K562 (cell line): ENCODE results near the gene FUNDC1. TPM values are rescaled to one million over a fixed set of nuclear protein-coding genes. Genes with fewer than 3 reads are reported as not detected.

Source experiments
- BCLAF1 ChIP-seq, 2 experiments: fragments of 450-650 bp in 1 of 2; IDR thresholded peaks; 2 replicates each; pipeline ENCODE4 v1.6.1; 2011 to 2017; ENCODE audit warnings: low read depth in 2 of 2, antibody characterized with exemption in 1 of 2, borderline replicate concordance in 1 of 2, low read length in 1 of 2, mild to moderate bottlenecking in 1 of 2, mixed read lengths in 1 of 2; ENCODE audit not compliant: control insufficient read depth in 1 of 2
- CREB1 ChIP-seq, 2 experiments: sonication (generic) in 1 of 2; formaldehyde crosslinking in 1 of 2; IDR thresholded peaks; 2 replicates each; pipeline versions ENCODE4 v1.6.1 to v1.8.0; 2012 to 2022; ENCODE audit warnings: inconsistent platforms in 1 of 2, mild to moderate bottlenecking in 1 of 2, missing genetic modification reagents in 1 of 2, moderate library complexity in 1 of 2
- IRF1 ChIP-seq: sonication (generic); formaldehyde crosslinking; IDR thresholded peaks from 2 replicates; pipeline ENCODE4 v1.8.0; 2022; ENCODE audit warnings: missing genetic modification reagents, mild to moderate bottlenecking, borderline replicate concordance
- POLR2H ChIP-seq: IDR thresholded peaks from 2 replicates; pipeline ENCODE4 v1.6.1; 2016; ENCODE audit warnings: missing genetic modification characterization, low read depth, mild to moderate bottlenecking, control low read depth, missing compliant biosample characterization, moderate library complexity
- REST ChIP-seq, 2 experiments: fragments of 450-650 bp; formaldehyde crosslinking in 1 of 2; IDR thresholded peaks; 2 replicates each; pipeline versions ENCODE4 v1.4.0 to v1.6.1; 2014 to 2020; ENCODE audit warnings: mild to moderate bottlenecking in 2 of 2, borderline replicate concordance in 1 of 2, low read depth in 1 of 2
- SUPT5H ChIP-seq: fragments of 450-650 bp; IDR thresholded peaks from 2 replicates; pipeline ENCODE4 v1.6.1; 2016
- ZBTB43 ChIP-seq: sonication (generic); formaldehyde crosslinking; IDR thresholded peaks from 2 replicates; pipeline ENCODE4 v1.8.0; 2023; ENCODE audit warnings: mild to moderate bottlenecking, missing genetic modification reagents
- ZHX1 ChIP-seq: fragments of 150-350 bp; conservative IDR thresholded peaks from 2 replicates; pipeline ENCODE4 v1.6.1; 2014; ENCODE audit warnings: low read length
- polyA plus RNA-seq, 8 experiments: library from polyadenylated mRNA; depleted of rRNA in 4 of 8; stranded (reverse) in 5 of 8; unstranded in 3 of 8; fragments of >200 nt; fragmentation: Nextera tagmentation in 2 of 8; fragmentation: Illumina TruSeq in 1 of 8; extraction: Ambion mirVana in 2 of 8; extraction: Trizol in 1 of 8; gene quantifications; 2 replicates each; pipeline versions ENCODE4 v1.2.1 to v1.2.3, GENCODE V29; 2011 to 2014; ENCODE audit warnings: inconsistent platforms in 1 of 8, missing spikeins in 1 of 8
- total RNA-seq, 7 experiments: library from RNA; depleted of rRNA in 6 of 7; stranded (reverse); fragments of >200 nt in 6 of 7; fragmentation: Illumina TruSeq in 2 of 7; extraction: Trizol in 2 of 7; gene quantifications; 2 replicates each; pipeline versions ENCODE4 v1.2.1 to v1.2.3, GENCODE V29; 2011 to 2021; ENCODE audit warnings: low replicate concordance in 1 of 7

The FUNDC1 gene
- total and polyA plus RNA-seq, 9 of the 15 experiments (the other 6 are each of a cell fraction or from before 2014, with no cell fraction given): 15.6 to 59.1 (median 29.3) TPM

- no peak for TF ChIP-seq BCLAF1 (IDR thresholded peaks at IDR 0.05; ENCODE audit: borderline replicate concordance in 1 of 2, control insufficient read depth in 1 of 2, low read depth in 2 of 2, low read length in 1 of 2)
- no peak for TF ChIP-seq CREB1 (IDR thresholded peaks at IDR 0.05)
- TF ChIP-seq CREB1 (CRISPR knock-in tag; IDR thresholded peaks at IDR 0.05): no peak
- no peak for TF ChIP-seq IRF1
- TF ChIP-seq ZHX1: no peak
- TF ChIP-seq POLR2H (tag): peak; percentile 20
- TF ChIP-seq SUPT5H: peak; percentile 71
- peak; percentile 5; the same call in 1 of the 2 replicates for TF ChIP-seq REST (IDR thresholded peaks at IDR 0.05; ENCODE audit: borderline replicate concordance)
- no peak for TF ChIP-seq REST (CRISPR knock-in tag; IDR thresholded peaks at IDR 0.05; ENCODE audit: low read depth)
- no peak for TF ChIP-seq ZBTB43 (CRISPR knock-in tag)
These were observed at the start of gene FUNDC1 (continued) for GRCh38 chrX:44542567-44543325.
